CD14-positive monocyte (primary cell): Measurements from ENCODE around the gene HHIPL1. TPM values are rescaled to one million over a fixed set of nuclear protein-coding genes. Genes with fewer than 3 reads are reported as not detected.

Source experiments
- DNase-seq, 3 donors: peaks; one replicate each; pipeline ENCODE4 v3.0.0-alpha.2; 2011 to 2022
- H2AFZ ChIP-seq: 2 replicates; pipeline ENCODE4 v1.6.0; 2012; ENCODE audit warnings: mild to moderate bottlenecking, low read depth, low read length, inconsistent platforms; ENCODE audit not compliant: insufficient read depth, poor library complexity, severe bottlenecking
- H3K27ac ChIP-seq, 2 donors: 1 replicate in 1 of 2; 2 replicates in 1 of 2; pipeline ENCODE4 v1.5.1; 2012 to 2013; ENCODE audit warnings: low read length in 2 of 2, control low read depth in 1 of 2, inconsistent platforms in 1 of 2, low read depth in 1 of 2, mild to moderate bottlenecking in 1 of 2
- H3K27me3 ChIP-seq, 2 donors: one replicate each; pipeline versions ENCODE4 v1.6.0 to v1.6.1; 2011 to 2013; ENCODE audit warnings: low read length in 2 of 2; ENCODE audit not compliant: control insufficient read depth in 2 of 2, insufficient read depth in 2 of 2
- H3K36me3 ChIP-seq, 2 donors: replicated peaks in 1 of 2; 1 replicate in 1 of 2; 2 replicates in 1 of 2; pipeline versions ENCODE4 v1.5.1 to v1.6.1; 2012 to 2013; ENCODE audit warnings: low read length in 2 of 2, control low read depth in 1 of 2, inconsistent platforms in 1 of 2, mild to moderate bottlenecking in 1 of 2; ENCODE audit not compliant: insufficient read depth in 2 of 2, control insufficient read depth in 1 of 2
- H3K4me1 ChIP-seq, 2 donors: 1 replicate in 1 of 2; 2 replicates in 1 of 2; pipeline versions ENCODE4 v1.5.1 to v1.6.1; 2012 to 2013; ENCODE audit warnings: low read length in 2 of 2, control low read depth in 1 of 2, inconsistent platforms in 1 of 2, mild to moderate bottlenecking in 1 of 2, moderate library complexity in 1 of 2; ENCODE audit not compliant: insufficient read depth in 2 of 2, control insufficient read depth in 1 of 2
- H3K4me2 ChIP-seq: replicated peaks from 2 replicates; pipeline ENCODE3; 2012; ENCODE audit warnings: low read length, moderate library complexity, mild to moderate bottlenecking; ENCODE audit not compliant: poor library complexity, severe bottlenecking; ENCODE audit errors: extremely low read depth
- H3K4me3 ChIP-seq, 3 experiments: fragments of 200-600 bp in 1 of 3; sonication (generic) in 1 of 3; replicated peaks in 1 of 3; 1 replicate in 2 of 3; 2 replicates in 1 of 3; pipeline ENCODE4 v1.5.1; 2011 to 2013; ENCODE audit warnings: low read length in 3 of 3, mild to moderate bottlenecking in 3 of 3, control low read depth in 2 of 3, low read depth in 2 of 3, inconsistent platforms in 1 of 3, moderate library complexity in 1 of 3
- H3K79me2 ChIP-seq: 2 replicates; pipeline ENCODE4 v1.6.0; 2012; ENCODE audit warnings: mild to moderate bottlenecking, control low read depth, inconsistent platforms, low read length, moderate library complexity; ENCODE audit not compliant: insufficient read depth
- H3K9ac ChIP-seq: 2 replicates; pipeline ENCODE4 v1.6.0; 2017; ENCODE audit warnings: low read length, mild to moderate bottlenecking; ENCODE audit not compliant: insufficient read depth, poor library complexity, severe bottlenecking
- H3K9me3 ChIP-seq, 2 donors: replicated peaks in 1 of 2; 1 replicate in 1 of 2; 2 replicates in 1 of 2; pipeline versions ENCODE4 v1.5.1 to v1.6.1; 2012 to 2013; ENCODE audit warnings: low read length in 2 of 2, control low read depth in 1 of 2; ENCODE audit not compliant: control insufficient read depth in 1 of 2, insufficient read depth in 1 of 2
- H4K20me1 ChIP-seq: 2 replicates; pipeline ENCODE4 v1.6.0; 2012; ENCODE audit warnings: mild to moderate bottlenecking, low read length, control low read depth, moderate library complexity; ENCODE audit not compliant: insufficient read depth
- H3K27ac Mint-ChIP-seq, 7 donors: one replicate each; pipeline ENCODE4 v1.8.0; 2020; ENCODE audit warnings: mild to moderate bottlenecking in 7 of 7, mixed read lengths in 7 of 7, moderate library complexity in 6 of 7, inconsistent platforms in 2 of 7
- H3K27me3 Mint-ChIP-seq, 3 donors: one replicate each; pipeline ENCODE4 v1.8.0; 2021 to 2022; ENCODE audit warnings: low read depth in 3 of 3, mild to moderate bottlenecking in 3 of 3, mixed read lengths in 3 of 3, moderate library complexity in 3 of 3, inconsistent platforms in 1 of 3
- H3K36me3 Mint-ChIP-seq, 2 donors: one replicate each; pipeline ENCODE4 v1.8.0; 2020; ENCODE audit warnings: mixed read lengths in 2 of 2, inconsistent platforms in 1 of 2, mild to moderate bottlenecking in 1 of 2
- H3K4me1 Mint-ChIP-seq: one replicate; pipeline ENCODE4 v1.8.0; 2020; ENCODE audit warnings: mild to moderate bottlenecking, mixed read lengths
- H3K4me3 Mint-ChIP-seq, 2 donors: one replicate each; pipeline ENCODE4 v1.8.0; 2020; ENCODE audit warnings: mild to moderate bottlenecking in 2 of 2, mixed read lengths in 2 of 2, moderate library complexity in 1 of 2
- H3K9me3 Mint-ChIP-seq, 7 donors: one replicate each; pipeline ENCODE4 v1.8.0; 2020 to 2022; ENCODE audit warnings: mixed read lengths in 7 of 7, mild to moderate bottlenecking in 6 of 7, moderate library complexity in 6 of 7, inconsistent platforms in 2 of 7
- WGBS: methylation state at CpG from one replicate; pipeline ENCODE4 v1.1.5; 2013; ENCODE audit warnings: missing lambda C conversion rate; ENCODE audit not compliant: insufficient coverage; 5-methylcytosine and 5-hydroxymethylcytosine counted together
- intact Hi-C, 2 donors: fragments of 100-400 bp; cut with micrococcal nuclease; formaldehyde crosslinking; loops; one replicate each; pipeline versions ENCODE4 v1.15.0 to v1.15.1; 2023
- polyA plus RNA-seq, 3 donors: library from polyadenylated mRNA; depleted of rRNA in 1 of 3; unstranded in 2 of 3; stranded (reverse) in 1 of 3; fragments of 300-500 nt in 2 of 3; fragments of >200 nt in 1 of 3; fragmentation: Illumina TruSeq in 2 of 3; gene quantifications; 1 replicate in 2 of 3; 2 replicates in 1 of 3; pipeline ENCODE4 v1.2.3, GENCODE V29; 2012 to 2021
- TF ChIP-seq, protein P1 (sequence below): fragments of 200-600 bp; IDR thresholded peaks from one replicate; pipeline ENCODE4 v1.8.0; 2022; ENCODE audit warnings: antibody characterized with exemption, mild to moderate bottlenecking

HHIPL1 gene
- polyA plus RNA-seq, 3 donors = 0.09 TPM; not detected in 2

DNA sequence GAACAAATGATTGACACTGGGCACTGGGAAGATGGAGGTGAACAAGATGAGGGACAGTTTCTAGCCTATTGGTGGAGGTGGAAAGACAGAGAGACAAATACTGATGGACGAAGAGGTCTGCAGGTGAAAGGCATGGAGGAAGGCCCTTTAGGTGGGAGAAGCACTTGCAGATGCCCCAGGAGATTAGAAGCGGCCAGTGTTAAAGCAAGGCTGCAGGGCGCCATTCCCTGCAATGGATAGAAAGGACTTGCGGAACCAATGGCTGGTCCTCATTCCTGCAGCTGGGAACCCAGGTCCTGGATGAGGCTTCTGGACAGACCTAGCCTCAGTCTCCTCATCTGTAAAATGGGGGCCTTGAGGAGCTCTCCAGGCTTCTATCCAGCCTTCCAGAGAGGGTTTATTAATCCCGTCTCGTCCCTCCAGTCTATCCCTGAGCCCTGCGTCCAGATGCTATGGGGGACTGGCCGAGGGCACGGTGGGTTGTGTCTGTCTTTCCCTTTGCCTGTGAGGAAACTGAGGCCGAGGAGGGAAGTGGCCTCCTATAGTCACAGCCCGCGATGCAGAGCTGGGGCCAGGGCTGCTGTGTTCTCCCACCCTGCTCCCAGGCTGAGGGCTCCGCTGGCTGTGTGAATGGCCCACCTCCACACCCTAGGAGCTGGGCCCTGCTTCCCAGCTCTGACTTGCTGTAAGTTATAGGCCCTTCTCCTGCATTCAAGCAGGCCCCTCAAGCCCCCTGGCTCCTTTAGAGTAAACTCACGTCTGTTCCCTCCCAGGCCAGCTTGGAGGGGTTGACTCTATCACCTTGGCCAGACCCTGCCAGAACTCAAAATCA is 72.1 kb downstream of the HHIPL1 start:
- Mint-ChIP-seq H3K9me3 (peaks cover 0 to 2% (median 0%) of the 10 kb centered on the region in 7 donors), H3K27ac (peak overlapping the region in 1 of 7 donors; percentile 38), H3K27me3 (peaks cover 14 to 20% (median 20%) of the 10 kb centered on the region in 3 donors), H3K36me3 (no peaks in the 10 kb centered on the region), H3K4me1 (no peaks in the 10 kb centered on the region), H3K4me3 (no peak overlapping the region)
- Histone ChIP-seq H4K20me1 (no peaks in the 10 kb centered on the region), H3K79me2 (no peaks in the 10 kb centered on the region), H3K27ac (no peak overlapping the region), H3K4me1 (no peaks in the 10 kb centered on the region), H3K4me3 (no peak overlapping the region), H3K9ac (peak overlapping the region; percentile 4), H3K27me3 (no peaks in the 10 kb centered on the region), H3K4me2 (no peak overlapping the region), H3K9me3 (no peaks in the 10 kb centered on the region), H2AFZ (no peak overlapping the region), H3K36me3 (no peaks in the 10 kb centered on the region)
- intact Hi-C loops = no loop called here
- 97% methylated on average over 11 of the region's 14 CpGs for WGBS
- TF ChIP-seq, protein P1, sequence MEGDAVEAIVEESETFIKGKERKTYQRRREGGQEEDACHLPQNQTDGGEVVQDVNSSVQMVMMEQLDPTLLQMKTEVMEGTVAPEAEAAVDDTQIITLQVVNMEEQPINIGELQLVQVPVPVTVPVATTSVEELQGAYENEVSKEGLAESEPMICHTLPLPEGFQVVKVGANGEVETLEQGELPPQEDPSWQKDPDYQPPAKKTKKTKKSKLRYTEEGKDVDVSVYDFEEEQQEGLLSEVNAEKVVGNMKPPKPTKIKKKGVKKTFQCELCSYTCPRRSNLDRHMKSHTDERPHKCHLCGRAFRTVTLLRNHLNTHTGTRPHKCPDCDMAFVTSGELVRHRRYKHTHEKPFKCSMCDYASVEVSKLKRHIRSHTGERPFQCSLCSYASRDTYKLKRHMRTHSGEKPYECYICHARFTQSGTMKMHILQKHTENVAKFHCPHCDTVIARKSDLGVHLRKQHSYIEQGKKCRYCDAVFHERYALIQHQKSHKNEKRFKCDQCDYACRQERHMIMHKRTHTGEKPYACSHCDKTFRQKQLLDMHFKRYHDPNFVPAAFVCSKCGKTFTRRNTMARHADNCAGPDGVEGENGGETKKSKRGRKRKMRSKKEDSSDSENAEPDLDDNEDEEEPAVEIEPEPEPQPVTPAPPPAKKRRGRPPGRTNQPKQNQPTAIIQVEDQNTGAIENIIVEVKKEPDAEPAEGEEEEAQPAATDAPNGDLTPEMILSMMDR = no peak
- no peak for DNase-seq

DNA sequence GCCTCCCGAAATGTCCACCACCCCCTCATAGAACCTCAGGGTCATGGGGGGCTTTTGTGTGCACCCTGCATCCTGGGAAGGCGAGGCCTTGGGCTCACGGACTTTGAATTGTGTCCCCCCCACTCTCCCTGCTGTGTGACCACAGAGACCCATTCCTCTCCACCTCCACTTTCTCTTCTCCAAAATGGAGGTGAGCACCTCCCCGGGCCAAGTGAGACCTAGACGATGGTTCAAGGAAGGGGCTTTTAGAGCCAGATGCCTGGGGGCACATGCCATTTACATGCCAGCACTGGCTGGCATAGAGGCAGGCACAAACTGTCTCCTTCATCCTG is 72.7 kb downstream of the HHIPL1 start:
- Histone ChIP-seq H3K9me3 (no peaks in the 10 kb centered on the region), H3K4me1 (no peaks in the 10 kb centered on the region), H3K27ac (no peak overlapping the region), H3K4me2 (no peak overlapping the region), H3K79me2 (no peaks in the 10 kb centered on the region), H3K4me3 (no peak overlapping the region), H3K36me3 (no peaks in the 10 kb centered on the region), H3K9ac (no peak overlapping the region), H2AFZ (no peak overlapping the region), H4K20me1 (no peaks in the 10 kb centered on the region), H3K27me3 (no peaks in the 10 kb centered on the region)
- H3K27ac Mint-ChIP-seq = peak overlapping the region in 1 of 7 donors; percentile 38
- H3K36me3 Mint-ChIP-seq = no peaks in the 10 kb centered on the region
- 89% methylated on average over 5 of the region's 5 CpGs for WGBS
- H3K4me1 Mint-ChIP-seq = no peaks in the 10 kb centered on the region
- no peak for DNase-seq
- no peak overlapping the region for H3K4me3 Mint-ChIP-seq
- peaks cover 14 to 21% (median 19%) of the 10 kb centered on the region in 3 donors for H3K27me3 Mint-ChIP-seq
- H3K9me3 Mint-ChIP-seq = peaks cover 0 to 2% (median 0%) of the 10 kb centered on the region in 7 donors
- TF ChIP-seq, protein P1 = no peak
- intact Hi-C loops = no loop called here
